NB4 (cell line): ENCODE measurements around the gene NLGN4X.

ENCODE experiments used
- MYC ChIP-seq: IDR thresholded peaks from 2 replicates; pipeline ENCODE4 v1.6.1; 2011; ENCODE audit warnings: low read depth, low read length
- TF ChIP-seq, protein P1 (sequence below): IDR thresholded peaks from one replicate; pipeline ENCODE4 v1.5.1; 2012; ENCODE audit warnings: low read depth, low read length
- TF ChIP-seq, protein P2 (sequence below): IDR thresholded peaks from 2 replicates; pipeline ENCODE4 v1.6.1; 2011; ENCODE audit warnings: low read depth, low read length

DNA sequence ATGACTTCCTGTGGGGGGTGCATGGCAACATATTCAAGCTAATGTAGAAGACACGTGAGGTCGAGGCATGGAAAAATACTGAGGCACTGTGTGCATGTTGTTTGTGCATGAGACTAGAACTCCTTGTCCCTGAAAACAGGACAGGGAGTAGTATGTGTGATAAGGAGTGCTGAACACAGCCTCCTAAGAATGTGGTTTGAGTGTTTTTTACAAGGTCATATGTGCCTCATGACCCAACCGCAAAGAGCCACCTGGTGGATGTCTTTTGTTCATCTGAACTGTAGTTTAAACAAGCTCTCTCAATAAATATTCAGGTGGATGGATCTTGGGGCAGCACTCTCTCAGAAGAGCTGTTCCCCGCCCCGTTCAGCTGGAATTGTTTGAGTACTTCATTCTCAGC, 226.6 kb downstream of the NLGN4X start:
- TF ChIP-seq, protein P1, sequence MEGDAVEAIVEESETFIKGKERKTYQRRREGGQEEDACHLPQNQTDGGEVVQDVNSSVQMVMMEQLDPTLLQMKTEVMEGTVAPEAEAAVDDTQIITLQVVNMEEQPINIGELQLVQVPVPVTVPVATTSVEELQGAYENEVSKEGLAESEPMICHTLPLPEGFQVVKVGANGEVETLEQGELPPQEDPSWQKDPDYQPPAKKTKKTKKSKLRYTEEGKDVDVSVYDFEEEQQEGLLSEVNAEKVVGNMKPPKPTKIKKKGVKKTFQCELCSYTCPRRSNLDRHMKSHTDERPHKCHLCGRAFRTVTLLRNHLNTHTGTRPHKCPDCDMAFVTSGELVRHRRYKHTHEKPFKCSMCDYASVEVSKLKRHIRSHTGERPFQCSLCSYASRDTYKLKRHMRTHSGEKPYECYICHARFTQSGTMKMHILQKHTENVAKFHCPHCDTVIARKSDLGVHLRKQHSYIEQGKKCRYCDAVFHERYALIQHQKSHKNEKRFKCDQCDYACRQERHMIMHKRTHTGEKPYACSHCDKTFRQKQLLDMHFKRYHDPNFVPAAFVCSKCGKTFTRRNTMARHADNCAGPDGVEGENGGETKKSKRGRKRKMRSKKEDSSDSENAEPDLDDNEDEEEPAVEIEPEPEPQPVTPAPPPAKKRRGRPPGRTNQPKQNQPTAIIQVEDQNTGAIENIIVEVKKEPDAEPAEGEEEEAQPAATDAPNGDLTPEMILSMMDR = no peak
- TF ChIP-seq MYC = no peak
- TF ChIP-seq, protein P2, sequence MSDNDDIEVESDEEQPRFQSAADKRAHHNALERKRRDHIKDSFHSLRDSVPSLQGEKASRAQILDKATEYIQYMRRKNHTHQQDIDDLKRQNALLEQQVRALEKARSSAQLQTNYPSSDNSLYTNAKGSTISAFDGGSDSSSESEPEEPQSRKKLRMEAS = no peak
